ENCODE results near the gene PRKD2.
A peak's percentile ranks its signal among the peaks of the same experiment; 100 is the strongest.

The PRKD2 gene

DNA sequence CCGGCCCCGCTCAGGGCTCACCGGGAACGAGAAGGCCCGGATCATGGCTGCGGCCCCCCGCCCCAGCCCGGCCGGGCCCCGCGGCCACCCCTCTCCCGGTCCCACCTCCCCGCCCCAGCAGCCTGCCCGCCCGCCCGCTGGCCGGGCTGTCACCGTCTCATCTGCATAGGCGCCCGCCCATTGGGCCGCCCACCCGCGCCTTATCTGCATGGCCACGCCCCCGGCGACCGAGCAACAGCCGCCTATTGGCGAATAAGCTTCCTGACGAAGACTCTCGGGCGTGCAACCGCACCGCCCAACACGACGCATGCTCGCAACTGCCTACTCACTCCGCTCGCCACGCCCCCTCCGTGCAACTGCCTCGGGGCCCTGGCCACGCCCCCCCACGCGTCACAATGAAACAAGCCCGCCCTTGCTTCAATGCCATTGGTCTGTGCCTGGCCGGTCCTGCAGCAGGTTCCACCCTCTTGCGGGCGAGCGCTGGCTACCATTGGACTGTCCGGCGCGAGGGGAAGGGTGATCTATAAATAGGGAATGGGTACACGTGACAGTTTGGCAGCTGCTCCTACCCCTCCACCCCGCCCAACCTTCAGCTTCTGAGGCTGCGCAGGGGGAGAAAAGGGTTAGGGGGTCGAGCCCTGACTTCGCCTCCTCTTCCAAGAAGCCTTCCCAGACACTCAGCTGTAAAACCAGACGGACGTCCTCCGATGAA, 55.7 kb downstream of the PRKD2 start, which contains the start of gene DACT3:
TSS of gene DACT3 (minus strand) at position 163 of the 712 bp plus-strand sequence. CDS start at position 45, 118 bp downstream.
- DNase-seq (ENCODE audit: low read depth) = peak; percentile 99

DNA sequence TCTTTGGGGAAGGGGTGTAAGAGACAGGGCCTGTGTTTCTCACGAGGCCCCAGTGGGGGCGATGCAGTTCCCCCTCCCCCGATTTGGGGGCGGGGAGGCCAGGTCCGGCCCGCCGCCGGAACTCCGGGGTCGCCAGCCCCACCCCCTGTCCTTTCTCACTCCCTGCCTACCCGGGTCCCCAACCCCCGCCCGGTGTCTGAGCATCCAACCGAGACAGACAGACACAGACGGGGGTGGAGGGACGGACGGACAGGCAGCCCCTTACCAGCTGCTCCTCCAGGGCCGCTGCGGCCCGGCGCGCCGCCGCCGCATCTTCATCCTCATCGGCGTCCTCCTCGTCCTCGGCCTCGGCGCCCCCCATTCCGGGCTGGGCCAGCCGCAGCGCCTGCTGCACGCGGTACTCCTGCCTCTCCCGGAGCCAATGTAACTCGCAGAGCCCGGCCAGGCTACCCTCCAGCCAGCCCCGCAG, 56.3 kb downstream of the PRKD2 start:
- DNase-seq (ENCODE audit: low read depth) = no peak

DNA sequence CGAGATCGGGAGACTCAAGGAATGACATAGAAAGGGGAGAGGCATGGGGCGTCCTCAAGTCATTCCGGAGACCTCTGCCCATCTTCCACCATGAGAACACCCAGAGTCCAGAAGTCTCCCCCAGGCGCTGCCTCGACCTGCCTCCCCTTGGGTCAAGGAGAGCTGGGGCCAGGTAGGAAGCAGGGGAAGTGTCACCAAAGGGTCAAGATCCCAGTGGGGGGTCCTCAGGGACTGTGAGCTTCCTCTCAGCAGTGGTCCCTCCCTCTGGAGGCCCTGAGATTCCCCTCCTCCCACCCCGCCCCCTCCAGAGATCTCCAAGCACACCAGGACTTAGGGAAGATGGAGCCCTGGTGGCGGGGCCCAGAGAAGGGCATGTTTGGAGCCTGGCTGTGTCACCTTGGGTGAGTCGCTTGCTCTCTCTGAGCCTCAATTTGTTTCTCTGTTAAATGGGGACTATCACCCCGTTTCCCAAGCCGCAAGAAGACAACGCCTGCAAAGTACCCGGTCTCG, 56.9 kb downstream of the PRKD2 start:
- no peak for DNase-seq (ENCODE audit: low read depth)

DNA sequence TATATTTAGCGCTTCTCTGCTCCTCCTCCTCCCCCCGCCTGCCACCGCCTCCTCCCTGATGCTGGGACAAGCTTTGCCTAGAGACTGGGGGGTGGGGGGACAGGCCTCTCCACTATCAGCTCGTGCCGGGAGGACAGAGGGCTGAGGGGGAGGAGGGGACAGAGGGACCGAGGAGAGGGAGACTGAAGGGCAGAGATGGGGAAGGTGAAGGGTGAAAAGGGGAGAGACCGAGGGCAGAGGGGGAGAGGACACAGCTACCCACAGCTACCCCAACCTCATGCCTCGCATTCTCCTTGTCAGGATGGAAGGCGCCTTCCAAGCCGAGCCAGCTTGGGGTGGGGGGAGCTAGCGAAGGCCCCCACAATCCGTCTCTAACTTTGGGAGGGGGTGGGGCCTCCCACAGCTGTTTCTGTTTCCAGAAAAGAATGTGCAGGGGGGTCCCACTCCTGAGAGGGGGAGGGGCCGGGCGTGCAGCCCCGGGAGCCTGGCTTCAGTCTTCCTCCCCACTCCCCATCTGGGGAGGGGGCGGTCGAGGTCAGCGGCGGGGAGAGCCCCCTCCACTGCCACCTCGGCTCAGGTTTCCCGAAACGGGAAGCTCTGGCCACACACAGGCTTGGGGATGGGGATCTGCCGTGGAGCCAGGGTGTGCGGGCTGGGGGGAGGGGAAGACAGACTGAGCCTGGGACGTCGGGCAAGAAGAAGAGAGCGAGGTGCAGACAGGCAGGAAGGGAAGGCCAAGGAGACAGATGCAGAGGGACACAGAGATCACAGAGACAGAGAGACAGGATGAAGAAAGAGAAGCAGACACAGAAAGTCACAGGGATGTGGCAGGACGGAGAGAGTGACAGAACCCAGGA, 57.5 kb downstream of the PRKD2 start:
- DNase-seq (ENCODE audit: low read depth) = no peak

DNA sequence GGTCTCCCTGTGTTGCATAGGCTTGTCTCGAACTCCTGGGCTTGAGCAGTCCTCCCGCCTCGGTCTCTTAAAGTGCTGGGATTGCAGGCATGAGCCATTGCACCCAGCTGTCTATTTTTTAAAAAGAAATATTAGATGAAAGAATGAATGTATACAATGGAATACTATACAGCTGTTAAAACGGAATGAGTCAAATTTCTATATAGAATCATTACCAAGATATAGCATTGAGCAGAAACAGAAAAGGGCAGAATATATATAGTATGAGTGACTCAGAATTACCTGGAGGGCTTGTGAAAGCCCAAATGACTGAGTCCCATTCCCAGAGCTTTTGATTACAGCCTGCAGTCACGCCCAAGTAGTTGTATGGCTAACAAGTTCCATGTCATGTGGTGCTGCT, 60.4 kb downstream of the PRKD2 start:
- no peak for DNase-seq (ENCODE audit: low read depth)

DNA sequence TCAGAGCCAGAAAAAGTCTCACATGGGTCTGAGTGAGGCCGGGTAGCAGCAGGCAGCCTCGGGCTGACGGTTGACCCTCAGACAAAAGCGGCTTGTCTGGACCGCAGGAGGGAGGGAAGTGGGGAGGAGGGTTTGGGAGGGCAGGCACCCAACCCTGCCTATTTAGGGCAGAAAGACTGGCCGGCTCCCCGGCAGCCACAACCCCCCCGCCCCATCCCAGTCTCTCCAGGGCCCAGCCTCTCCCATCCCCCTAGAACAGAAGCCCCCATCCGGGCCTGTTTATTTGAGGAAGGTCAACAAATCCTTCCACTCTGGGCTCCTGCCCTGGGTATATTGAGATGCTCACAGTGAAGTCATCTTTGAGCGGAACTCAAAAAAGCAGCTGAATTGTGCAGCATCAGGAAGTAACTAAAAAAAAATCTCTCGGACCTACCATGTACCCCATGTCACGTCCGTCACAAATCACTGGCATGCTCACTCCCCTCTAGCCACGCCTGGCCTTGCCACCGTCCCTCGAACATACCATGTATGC, 62.2 kb downstream of the PRKD2 start:
- DNase-seq (ENCODE audit: low read depth) = no peak

DNA sequence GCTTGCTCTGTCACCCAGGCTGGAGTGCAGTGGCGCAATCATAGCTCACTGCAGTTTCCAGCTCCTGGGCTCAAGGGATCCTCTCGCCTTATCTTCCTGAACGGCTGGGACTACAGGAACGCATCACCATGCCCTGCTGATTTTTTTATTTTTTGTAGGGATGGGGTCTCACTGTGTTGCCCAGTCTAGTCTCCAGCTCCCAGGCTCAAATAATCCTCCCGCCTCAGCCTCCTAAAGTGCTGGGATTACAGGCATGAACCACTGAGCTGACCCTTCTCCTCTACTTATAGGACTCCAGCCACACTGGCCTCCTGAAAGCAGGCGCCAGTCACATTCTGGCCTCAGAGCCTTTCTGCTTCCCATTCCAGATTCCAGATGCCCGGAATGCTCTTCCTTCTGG, 66.5 kb downstream of the PRKD2 start:
- DNase-seq (ENCODE audit: low read depth) = no peak

DNA sequence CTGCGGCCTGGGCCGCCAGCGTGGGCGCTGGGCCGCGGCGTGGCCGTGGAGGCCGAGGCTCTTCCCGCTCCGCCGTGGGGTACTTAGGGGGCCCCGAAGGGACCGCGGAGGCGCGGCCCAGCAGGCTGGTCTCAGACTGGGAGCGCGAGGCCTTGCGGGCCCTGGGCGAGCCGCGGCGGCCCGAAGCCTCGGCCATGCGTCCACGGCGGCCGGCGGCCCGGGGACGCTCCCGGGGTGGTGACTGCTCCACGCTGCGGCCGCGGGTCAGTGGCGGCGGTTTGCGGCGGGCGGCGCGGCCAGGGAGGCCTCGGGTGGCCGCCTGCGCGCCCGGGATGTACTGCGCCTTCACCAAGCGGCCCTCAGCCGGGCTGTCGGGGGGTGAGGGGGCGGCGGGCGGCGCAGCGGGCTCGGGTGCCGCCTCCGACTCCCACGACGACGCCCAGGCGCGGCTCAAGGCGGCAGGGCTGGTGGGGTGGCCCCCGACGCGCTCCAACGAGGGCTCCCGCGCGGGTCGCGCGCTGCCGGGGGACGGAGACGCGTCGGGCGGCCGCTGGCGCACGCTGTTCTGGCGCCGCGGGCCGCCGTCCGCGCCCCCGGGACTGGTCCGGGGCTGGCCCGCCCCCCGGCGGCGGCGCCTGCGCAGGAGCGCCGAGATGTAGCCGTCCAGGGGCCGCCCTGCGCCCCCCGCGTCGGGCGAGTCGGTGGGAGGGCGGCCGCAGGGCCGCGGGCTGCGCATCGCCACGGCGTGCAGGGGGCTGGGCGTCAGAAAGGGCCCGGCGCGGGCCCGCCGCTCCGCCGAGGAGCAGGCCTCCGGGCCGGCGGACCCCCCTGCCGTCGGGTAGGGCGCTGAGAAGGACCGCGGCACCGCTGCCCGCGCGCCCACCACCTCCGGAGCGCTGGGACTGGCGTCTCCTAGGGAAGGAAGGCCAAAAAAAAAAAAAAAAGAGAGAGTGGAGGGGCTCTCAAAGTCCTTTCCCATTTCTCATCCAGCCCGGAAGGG, 67.7 kb downstream of the PRKD2 start:
- DNase-seq (ENCODE audit: low read depth) = no peak

DNA sequence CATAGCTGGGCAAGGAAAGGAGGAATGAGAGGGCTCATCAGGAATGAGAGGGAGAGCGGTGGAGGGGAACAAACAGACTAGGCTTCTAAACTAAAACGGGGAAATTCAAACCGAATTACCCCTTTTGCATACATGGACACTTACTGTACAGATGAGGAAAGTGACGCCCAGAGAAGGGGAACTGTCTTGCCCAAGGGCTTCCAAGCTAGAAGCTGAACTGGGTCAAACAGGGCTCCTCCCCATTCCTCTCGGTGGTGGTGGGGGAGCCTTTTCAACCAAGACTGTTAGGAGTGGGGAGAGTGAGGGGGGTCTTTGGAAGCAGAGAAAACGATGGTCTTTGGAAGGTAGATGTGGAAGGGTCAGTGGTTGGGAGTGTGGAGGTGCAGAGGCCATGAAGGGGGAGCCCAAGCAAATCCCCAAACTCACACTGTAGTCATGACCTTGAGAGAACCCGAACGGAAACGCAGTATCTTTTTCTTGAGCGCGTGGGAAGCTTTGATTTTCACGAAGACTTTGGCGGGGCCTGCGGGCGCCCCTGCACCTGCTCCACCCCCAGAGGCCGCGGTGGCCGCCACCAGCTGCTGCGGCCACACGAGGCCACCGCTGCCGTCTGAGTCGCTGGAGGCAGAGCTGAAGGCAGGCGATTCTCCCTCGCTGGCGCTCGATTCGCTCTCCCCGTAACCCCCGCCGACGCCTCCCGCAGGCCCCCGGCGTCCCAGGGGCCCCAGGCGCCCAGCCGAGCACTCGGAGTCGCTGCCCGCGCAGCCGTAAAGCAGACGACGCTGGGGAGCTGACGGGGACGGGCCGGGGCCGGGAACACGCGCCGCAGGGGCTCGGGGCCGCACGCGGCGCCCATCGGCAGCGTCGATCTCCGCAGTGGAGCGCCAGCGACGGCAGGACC, 68.6 kb downstream of the PRKD2 start:
- DNase-seq (ENCODE audit: low read depth) = no peak

DNA sequence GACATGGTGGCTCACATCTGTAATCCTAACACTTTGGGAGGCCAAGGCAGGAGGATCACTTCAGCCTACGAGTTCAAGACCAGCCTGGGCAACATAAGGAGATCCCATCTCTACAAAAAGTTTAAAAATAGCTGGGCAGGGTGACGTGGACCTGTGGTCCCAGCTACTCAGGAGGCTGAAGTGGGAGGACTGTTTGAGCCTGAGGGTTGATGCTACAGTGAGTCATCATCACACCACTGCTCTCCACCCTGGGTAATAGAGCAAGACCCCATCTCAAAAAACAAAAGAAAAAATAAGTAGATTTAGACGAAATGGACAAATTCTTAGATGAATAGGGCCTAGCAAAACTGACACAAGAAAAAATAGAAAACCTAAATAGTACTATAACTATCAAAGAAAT, 70.5 kb downstream of the PRKD2 start:
- DNase-seq (ENCODE audit: low read depth) = no peak

DNA sequence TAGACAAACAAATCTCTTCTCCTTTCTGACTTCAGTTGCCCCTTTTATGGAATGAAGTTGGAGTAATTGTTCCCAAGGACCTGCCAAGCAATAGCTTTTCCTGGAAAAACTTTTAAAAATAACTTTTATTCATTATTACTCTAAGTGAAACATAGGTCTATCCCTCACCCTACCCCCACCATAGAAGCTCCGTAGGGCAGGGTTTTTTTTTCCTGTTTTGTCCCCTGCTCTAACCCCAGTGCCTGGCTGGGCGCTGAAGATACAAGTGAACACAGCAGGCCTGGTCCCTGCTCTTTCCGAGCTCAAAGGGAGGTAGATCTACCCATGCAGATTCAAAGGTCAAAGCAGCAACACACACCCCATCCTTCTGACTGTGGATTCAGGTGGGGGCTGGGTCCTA, 72.2 kb downstream of the PRKD2 start:
- no peak for DNase-seq (ENCODE audit: low read depth)

DNA sequence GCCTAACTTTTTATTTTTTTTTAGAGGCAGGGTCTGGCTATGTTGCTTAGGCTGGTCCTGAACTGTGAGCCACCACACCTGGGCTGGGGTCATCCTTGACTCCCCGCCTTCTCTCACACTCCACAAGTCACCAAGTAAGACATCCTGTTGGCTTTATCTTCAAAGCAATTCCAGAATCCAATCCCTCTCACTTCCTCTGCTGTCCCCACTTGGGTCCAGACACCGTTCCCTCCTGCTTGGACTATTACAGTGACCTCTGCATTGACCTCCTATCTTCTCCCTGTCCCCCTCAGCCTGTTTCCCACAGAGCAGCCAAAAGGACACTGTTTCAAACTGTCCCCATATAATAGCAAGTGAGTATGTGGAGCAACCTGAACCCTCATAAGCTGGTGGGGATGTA, 76.3 kb downstream of the PRKD2 start:
- no peak for DNase-seq (ENCODE audit: low read depth)

DNA sequence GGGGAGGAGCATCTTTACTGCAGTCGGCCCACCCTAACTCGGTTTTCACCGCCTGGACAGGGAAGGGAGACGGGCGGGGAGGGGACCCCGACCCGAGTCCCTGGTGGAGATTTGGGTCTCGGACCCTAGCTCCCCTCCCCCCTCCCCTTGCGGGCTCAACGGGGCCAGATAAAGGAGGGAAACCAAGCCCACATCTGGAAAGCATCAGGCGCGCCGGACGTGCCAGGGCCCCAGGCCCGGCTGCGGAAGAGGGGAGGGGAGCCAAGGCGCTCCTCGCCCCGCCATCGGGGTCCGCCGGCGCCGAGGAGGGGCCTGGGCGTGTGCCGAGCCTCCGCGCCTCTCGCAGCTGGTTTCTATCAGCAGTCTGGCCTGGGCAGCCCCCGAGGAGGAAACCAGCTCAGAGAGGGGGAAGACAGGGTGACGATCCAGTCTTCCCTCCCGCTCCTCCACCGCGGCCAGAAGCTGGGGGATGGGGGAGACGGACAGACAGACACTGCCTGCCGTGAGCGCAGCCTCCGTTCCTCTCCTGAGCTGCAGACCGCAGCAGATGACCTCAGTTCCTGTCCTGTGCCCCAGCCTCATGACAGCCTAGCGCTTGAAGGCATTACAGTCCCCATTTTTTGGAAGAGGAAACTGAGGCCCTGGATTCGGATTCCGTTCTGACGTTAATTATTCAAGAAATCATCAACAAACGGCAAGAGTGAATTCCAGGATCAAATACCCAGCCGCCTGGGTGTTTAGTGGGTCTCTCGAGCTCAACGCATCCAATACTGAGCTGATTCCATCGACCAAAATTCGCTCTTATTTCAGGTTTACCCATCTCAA, 77.3 kb downstream of the PRKD2 start:
- DNase-seq (ENCODE audit: low read depth) = peak; percentile 59

DNA sequence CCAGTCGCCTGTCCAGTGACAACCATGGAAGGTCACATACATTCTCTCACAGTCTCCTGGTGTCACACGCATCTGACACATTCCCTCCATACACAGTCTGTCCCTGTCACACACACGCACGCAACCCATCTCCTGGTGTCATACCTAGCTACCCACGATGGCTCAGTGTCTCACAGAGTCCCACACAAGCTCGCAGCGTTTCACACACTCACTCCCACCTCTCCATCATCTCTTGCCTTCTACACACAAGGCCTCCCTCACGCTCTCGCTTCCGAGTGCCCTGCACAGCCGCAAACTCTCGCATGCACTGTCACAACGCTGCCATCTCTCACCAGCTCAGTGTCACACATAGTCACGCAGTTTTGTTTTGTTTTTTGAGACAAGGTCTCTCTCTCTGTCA, 79.7 kb downstream of the PRKD2 start:
- DNase-seq (ENCODE audit: low read depth) = no peak

DNA sequence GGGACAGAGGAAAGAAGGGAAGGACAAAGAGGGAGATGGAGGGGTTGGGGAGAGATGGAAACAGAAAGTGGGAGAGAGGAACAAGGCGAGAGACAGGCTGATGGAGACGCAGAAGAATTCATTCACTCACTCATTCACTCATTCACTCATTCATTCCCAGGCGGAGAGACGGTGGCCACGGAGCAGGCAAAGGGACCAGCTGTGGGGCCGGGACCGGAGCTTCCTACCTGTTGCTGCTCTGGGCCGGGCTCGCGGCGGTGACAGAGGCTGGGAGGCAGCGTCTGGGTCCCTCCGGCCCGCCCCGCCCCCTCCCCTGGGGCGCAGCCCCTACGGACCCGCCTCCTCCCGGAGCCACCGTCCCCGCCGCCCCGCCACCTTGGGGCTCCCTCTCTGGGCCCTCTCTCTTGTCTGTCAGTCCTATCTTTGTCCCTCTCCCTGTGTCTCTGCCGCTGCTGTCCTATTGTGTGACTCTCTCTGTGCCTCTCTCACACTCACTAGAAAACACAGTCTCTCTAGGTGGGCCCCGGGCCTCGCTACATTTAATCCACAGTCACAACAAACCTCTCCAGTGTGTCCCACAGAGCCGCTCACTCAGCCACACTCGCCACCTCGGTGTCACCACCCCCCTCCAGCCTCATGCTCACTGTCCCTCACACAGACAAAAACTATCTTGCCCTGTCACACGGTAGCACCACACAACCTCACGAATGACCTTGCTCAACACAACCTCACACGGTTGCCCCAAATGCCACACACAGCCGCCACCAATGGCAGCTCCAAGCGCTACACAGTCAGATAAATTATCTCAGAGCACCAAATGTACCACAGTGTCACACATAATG, 80.8 kb downstream of the PRKD2 start, which contains the start of gene GNG8:
TSS of gene GNG8 (minus strand) at position 283 of the 842 bp plus-strand sequence. CDS start 1,520 bp downstream, outside the sequence.
- DNase-seq (ENCODE audit: low read depth) = no peak

DNA sequence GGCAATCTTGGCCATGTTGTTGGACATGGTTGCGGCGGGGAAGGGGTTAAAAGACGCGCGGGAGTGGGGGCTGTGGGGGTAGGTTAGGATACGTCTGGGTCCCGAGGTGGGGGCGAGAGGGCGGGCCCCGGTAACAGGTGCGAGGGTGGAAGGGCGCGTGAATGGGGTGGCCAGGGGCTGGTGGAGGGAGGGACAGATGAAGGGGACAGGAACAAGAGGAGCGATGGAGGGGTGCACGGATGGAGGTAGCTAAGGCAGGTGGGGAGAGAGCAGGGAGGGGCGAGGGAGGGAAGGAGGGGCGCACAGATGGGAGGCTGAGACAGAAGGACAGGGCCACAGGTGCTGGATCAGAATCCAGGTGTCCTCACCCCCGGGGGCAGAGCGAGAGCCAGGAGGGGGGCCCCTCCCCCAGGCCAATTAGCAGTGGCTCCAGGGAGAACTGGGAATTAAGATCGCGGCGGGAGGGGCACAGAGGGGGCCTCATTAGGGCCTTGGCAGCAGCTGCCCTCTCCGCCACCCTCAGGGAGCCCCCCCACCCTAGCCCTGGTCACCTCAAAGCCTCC, 82.2 kb downstream of the PRKD2 start:
- DNase-seq (ENCODE audit: low read depth) = no peak

DNA sequence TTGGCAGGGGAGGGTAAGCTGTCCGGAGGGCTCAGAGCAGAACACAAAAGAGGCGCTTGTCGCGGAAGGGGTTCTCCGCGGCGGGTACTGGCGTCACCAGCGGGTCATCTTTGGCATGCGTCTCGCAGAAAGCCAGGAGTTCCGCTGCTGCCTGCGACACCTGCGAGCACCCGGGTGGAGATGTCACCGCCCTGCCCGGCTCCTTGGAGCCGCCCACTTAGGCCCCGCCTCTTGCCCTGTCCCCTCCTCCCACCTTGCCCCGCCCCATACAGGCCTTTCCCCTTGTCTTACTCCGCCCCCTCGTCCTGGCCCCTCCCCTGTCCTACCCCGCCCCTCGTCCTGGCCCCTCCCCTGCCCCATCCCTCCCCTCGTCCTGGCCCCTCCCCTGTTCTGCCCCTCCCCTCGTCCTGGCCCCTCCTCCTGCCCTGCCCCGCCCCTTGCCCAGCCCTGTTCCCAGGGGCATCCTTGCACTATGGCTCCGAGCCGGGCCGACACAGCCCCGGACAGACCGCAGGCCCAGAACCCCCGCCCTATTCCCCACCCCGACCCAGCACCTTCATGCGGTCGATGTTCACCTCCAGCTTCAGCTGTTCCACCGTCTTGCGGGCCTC, 82.8 kb downstream of the PRKD2 start:
- DNase-seq (ENCODE audit: low read depth) = peak; percentile 88

DNA sequence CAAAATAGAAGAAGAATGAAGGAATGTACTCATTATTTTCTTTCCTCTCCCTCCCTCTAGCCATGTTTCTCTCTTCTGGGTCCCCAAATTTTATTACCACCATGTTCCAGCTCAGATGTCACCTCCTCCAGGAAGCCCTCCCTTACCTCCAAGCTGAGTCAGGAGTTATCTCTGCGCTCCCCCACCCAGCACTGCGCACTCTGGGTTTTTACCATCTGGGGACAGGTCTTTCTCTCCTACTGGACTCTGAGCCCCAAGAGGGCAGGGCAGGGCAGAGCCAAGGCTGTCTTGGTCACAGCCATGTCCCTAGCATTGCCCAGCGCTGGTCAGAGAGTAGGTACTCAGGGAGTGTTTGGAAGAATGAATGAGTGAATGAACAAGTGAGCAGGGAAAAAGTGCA, 83.8 kb downstream of the PRKD2 start:
- DNase-seq (ENCODE audit: low read depth) = no peak
